IPS DF 6.9 (cell line): ENCODE data around the gene IL6ST.

ENCODE experiments used
- DNase-seq: peaks from one replicate; pipeline ENCODE4 v3.0.0-alpha.2; 2013; ENCODE audit warnings: low read depth, low spot score
- H3K27ac ChIP-seq: one replicate; pipeline ENCODE4 v1.5.1; 2013; ENCODE audit warnings: low read length, control low read depth
- H3K27me3 ChIP-seq: 2 replicates; pipeline ENCODE4 v1.6.1; 2013; ENCODE audit warnings: mild to moderate bottlenecking, low read length; ENCODE audit not compliant: control insufficient read depth, insufficient read depth
- H3K36me3 ChIP-seq: 2 replicates; pipeline ENCODE4 v1.6.1; 2013; ENCODE audit warnings: low read length; ENCODE audit not compliant: control insufficient read depth, insufficient read depth
- H3K4me1 ChIP-seq: 2 replicates; pipeline ENCODE4 v1.6.1; 2013; ENCODE audit warnings: low read length; ENCODE audit not compliant: control insufficient read depth, insufficient read depth
- H3K4me3 ChIP-seq: 2 replicates; pipeline ENCODE4 v1.5.1; 2013; ENCODE audit warnings: mild to moderate bottlenecking, low read length
- H3K9me3 ChIP-seq: 2 replicates; pipeline ENCODE4 v1.6.1; 2013; ENCODE audit warnings: low read length, inconsistent platforms; ENCODE audit not compliant: control insufficient read depth, insufficient read depth
- WGBS: extraction: QIAGEN DNeasy Blood & Tissue Kit; methylation state at CpG from one replicate; pipeline ENCODE4 v1.1.7; 2013; ENCODE audit warnings: mixed read lengths, missing lambda C conversion rate; ENCODE audit not compliant: insufficient read length, insufficient coverage; 5-methylcytosine and 5-hydroxymethylcytosine counted together

Gene IL6ST

DNA sequence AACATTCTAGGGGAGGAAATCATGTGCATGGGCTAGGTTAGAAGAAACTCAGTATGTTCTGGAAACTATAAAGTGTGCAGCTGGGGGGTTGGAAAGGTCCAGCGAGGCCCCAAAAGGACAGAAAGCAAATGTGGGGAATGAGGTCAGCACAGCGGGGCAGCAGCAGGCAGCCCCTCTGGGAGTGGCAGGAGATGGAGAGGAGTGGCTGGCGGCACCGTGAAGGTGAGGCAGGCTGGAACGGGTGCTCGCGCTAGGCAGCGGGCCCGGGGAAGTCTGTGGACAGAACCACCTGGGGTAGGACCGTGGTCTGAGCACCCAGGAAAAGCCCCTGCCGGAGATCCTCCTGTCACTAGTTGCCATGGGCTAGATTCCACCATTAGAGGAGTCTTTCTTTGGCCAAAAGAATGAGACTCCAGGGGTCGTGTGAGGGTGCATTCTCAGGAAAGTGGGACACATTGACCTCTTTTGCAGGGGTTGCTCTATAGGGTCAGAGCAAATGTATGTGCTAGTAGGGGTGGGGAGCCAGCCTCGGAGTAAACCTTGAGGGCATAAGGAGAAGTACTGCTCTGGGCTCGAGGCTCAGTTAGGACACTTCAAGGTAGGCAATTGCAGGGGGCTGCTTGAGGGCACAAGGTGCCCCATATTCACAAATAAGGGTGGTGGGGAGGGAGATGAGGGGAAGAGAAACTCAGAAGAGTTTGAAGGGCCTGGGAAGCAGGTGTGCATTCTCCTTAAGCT is 61.2 kb downstream of the IL6ST start:
- H3K27ac ChIP-seq, result no peak overlapping the region
- H3K4me1 ChIP-seq, result no peaks in the 10 kb centered on the region
- DNase-seq, result no peak
- WGBS, result no CpG with 5 or more reads among the region's 14 CpGs
- H3K4me3 ChIP-seq, result no peak overlapping the region
- H3K27me3 ChIP-seq, result no peaks in the 10 kb centered on the region
- no peaks in the 10 kb centered on the region for H3K9me3 ChIP-seq
- no peaks in the 10 kb centered on the region for H3K36me3 ChIP-seq

DNA sequence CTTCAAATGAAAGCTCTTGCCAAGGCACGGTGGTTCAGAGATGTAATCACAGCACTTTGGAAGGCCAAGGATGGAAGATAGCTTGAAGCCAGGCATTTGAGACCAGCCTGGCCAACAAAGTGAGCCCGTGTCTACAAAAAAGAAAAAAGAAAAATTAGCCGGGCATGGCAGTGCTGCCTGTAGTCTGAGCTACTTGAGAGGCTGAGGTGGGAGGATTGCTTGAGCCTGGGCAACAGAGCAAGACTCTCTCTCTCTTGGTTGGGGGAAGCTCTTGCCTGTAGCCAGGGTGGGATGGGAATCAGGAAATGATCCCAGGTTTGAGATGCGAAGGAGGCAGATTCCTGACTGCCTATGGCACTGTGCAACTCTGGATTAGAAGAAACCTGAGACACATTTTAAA is 62.1 kb downstream of the IL6ST start:
- Histone ChIP-seq H3K4me1 (no peaks in the 10 kb centered on the region), H3K27me3 (no peaks in the 10 kb centered on the region), H3K4me3 (no peak overlapping the region), H3K9me3 (no peaks in the 10 kb centered on the region), H3K36me3 (no peaks in the 10 kb centered on the region), H3K27ac (no peak overlapping the region)
- DNase-seq, result no peak
- no CpG with 5 or more reads among the region's 4 CpGs for WGBS

DNA sequence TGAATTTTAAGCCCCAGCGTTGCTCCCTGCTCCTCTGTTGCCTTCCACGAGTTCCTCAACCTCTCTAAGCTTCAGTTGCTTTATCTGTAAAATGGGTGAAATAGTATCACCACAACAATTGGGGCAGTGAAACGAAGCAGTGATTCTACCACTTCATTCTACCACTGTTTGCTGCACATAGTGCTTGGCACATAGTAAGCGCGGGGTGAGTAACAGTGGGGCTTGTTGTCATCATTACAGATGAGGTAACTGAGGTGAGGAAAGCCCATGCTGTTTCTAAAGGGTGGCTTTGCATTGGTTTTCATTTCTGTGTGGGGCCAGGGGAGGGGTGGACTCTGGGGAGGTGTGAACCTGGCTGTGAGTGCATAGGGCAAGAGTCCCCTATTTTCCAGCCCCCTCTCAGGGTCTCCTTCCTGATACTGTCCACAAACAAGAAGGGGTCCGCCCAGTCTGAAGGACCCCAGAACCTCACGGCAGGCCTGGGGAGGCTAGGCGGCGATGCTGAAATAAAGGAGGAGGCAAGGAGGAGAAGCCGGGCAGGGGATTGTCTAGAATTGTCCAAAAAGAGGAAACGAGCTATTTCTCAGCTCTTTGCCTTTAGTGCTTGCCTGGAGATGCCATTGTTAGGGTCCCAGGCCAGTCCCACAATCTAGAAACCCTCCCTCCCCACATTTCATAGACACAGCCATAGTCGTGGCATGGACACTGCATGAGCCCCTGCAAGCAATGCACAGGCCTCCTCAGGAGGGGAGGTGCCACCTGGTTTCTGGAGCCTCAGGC is 65.6 kb downstream of the IL6ST start:
- no CpG with 5 or more reads among the region's 12 CpGs for WGBS
- no peaks in the 10 kb centered on the region for H3K36me3 ChIP-seq
- no peaks in the 10 kb centered on the region for H3K9me3 ChIP-seq
- no peaks in the 10 kb centered on the region for H3K27me3 ChIP-seq
- H3K4me3 ChIP-seq, result no peak overlapping the region
- no peak for DNase-seq
- no peaks in the 10 kb centered on the region for H3K4me1 ChIP-seq
- no peak overlapping the region for H3K27ac ChIP-seq

DNA sequence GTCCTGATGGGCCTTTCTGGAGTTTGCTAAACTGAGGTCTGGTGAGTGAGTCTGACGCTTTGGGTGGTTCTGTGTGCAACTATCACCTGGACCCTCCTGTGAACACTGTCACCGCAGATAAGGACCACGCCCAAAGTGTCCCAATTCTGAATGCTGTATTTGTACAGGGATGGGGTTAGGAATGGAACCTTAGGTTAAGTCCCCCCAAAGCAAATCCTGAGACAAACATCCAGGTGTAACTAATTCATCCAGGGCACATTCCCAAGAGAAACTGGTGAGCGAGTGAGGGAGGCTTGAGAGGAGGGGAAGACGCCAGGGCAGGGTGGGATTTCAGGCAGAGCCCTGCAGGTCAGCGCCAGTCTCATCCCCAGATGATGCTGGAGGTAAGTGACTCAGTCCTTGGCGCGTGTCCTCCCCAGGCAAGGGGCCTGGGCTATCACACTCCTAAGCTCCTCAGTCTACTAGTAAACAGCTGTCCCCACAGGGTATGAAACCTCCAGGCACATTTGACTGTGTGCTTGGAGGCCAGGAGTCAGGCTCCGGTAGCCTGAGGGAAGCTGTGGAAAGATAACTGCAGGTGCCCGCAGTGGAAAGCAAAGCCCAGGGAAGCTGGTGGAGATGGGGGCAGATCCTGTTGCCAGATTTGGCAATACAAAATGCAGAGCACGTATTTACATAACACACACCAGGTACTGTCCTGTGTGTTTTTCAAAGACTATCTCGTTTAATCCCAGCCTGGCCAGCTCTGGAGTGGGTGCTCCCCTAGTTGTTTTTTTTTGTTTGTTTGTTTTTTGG is 66.7 kb downstream of the IL6ST start:
- Histone ChIP-seq H3K4me1 (no peaks in the 10 kb centered on the region), H3K9me3 (no peaks in the 10 kb centered on the region), H3K27me3 (no peaks in the 10 kb centered on the region), H3K4me3 (no peak overlapping the region), H3K36me3 (no peaks in the 10 kb centered on the region), H3K27ac (no peak overlapping the region)
- no peak for DNase-seq
- no CpG with 5 or more reads among the region's 12 CpGs for WGBS

DNA sequence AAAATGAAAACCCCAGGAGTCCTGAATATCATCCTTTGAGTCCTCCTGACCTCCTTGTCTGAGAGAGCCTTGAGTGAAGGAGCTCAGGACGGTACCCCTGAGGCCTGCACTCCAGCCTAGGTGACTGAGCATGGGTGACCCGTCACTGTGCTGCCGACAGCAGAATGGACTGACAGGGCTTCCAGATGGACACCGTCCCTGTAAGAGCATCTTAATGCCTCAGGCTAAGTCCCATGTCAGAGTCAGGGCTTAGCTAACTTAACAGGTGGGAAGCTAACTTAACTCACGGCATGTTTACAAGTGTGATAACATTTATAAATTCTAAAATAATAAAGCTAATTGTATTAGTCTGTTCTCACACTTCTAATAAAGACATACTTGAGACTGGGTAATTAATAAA is 68.3 kb downstream of the IL6ST start:
- H3K4me3 ChIP-seq, result no peak overlapping the region
- no peaks in the 10 kb centered on the region for H3K9me3 ChIP-seq
- WGBS, result no CpG with 5 or more reads among the region's 5 CpGs

DNA sequence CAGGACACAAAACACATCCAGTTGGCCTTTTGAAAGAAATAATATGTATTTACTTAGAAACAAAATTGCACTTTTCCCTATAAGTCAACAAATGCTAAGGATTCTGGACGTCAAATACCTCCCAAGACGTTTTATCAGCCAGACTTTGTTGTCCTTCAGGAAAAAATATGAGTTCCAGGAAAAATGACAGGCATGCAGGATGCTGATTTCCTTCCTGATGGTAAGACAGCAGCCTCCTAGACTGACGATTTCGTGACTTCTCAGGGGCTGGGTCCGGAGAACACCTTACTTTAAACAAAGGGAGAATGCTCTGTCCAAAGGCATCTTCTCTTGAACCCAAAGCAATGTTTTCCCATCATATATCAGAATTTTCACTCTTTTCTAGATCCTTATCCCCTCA is 69.1 kb downstream of the IL6ST start:
- Histone ChIP-seq H3K27me3 (no peaks in the 10 kb centered on the region), H3K36me3 (no peaks in the 10 kb centered on the region), H3K27ac (no peak overlapping the region), H3K4me1 (no peaks in the 10 kb centered on the region), H3K9me3 (no peaks in the 10 kb centered on the region), H3K4me3 (no peak overlapping the region)
- no peak for DNase-seq
- WGBS, result no CpG with 5 or more reads among the region's 5 CpGs

More for the DNA sequence above, 68.3 kb downstream of the IL6ST start:
- Histone ChIP-seq H3K27me3 (no peaks in the 10 kb centered on the region), H3K36me3 (no peaks in the 10 kb centered on the region), H3K27ac (no peak overlapping the region), H3K4me1 (no peaks in the 10 kb centered on the region)
- DNase-seq, result no peak

DNA sequence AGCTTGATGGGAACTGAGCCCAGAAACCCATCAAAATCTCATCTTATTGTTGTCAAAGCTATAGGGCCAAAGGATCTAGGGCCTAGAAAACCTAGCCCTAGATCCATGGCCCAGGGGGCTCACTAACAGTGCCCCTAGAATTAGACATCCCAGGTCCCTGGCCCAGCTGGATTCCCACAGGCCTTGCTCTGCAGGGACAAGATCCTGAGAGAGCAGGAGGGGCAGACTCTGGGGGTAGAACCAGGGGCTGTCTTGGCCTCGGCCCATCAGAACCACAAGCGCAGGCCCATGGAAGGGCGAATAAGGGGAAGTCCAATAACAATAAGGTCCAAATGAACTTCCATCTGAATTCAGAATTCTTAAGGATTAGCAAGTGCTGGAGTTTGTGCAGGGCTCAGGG is 69.6 kb downstream of the IL6ST start:
- H3K36me3 ChIP-seq, result no peaks in the 10 kb centered on the region
- H3K4me3 ChIP-seq, result no peak overlapping the region
- H3K27ac ChIP-seq, result no peak overlapping the region
- no peaks in the 10 kb centered on the region for H3K27me3 ChIP-seq
- DNase-seq, result no peak
- H3K4me1 ChIP-seq, result no peaks in the 10 kb centered on the region
- no CpG with 5 or more reads among the region's 3 CpGs for WGBS
- no peaks in the 10 kb centered on the region for H3K9me3 ChIP-seq

DNA sequence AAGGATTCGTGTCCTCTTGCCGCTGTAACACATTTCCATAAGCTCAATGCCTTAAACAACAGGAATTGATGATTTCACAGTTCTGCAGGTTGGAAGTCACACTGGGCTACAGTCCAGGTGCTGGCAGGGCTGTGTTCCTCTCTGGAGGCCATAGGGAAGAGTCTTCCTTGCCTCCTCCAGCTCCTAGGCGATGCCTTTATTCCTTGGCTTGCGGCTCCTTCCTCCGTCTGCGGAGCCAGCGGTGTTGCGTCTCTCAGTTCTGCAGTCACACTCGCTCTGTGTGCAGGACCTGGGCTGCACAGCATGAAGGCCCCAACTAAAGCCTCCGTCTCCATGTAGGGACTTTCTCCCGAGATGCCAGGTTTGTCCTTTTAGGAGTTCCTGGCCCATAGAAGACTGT is 70.0 kb downstream of the IL6ST start:
- Histone ChIP-seq H3K4me1 (no peaks in the 10 kb centered on the region), H3K9me3 (no peaks in the 10 kb centered on the region), H3K36me3 (no peaks in the 10 kb centered on the region), H3K27me3 (no peaks in the 10 kb centered on the region), H3K4me3 (no peak overlapping the region), H3K27ac (no peak overlapping the region)
- no peak for DNase-seq
- no CpG with 5 or more reads among the region's 11 CpGs for WGBS

DNA sequence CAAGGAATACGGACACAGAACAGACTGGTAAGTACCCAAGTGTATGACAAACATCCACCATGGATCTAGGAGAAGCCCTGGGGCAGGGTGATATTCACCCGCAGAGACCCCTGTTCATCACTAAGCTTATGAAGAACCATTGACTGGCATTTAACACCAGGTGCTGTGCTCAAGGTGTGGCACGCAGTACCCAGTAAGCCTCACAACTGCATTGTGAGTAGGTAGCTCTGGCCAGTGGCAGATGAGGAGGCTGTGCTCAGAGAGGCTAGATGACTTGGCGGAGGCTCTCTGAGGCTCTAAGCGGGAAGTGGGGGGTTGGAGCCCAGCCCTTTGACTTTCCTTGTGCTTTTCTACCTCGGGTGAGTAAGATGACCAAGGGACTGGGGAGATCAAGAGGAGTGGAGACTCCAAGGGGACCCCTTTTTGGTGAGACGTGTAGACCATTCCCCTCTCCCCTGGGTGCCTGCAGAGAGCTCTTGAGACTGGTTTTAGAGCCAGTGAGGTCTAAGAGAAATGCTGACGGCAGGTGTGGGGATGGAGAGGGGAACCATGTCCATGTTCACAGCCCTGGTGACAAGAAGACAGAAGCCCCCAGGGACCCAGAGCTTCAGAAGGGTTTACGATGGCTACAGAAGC is 70.8 kb downstream of the IL6ST start:
- H3K4me3 ChIP-seq, result no peak overlapping the region
- H3K4me1 ChIP-seq, result no peaks in the 10 kb centered on the region
- H3K27ac ChIP-seq, result no peak overlapping the region
- no peak for DNase-seq
- no peaks in the 10 kb centered on the region for H3K27me3 ChIP-seq
- WGBS, result no CpG with 5 or more reads among the region's 9 CpGs
- H3K9me3 ChIP-seq, result no peaks in the 10 kb centered on the region
- no peaks in the 10 kb centered on the region for H3K36me3 ChIP-seq

DNA sequence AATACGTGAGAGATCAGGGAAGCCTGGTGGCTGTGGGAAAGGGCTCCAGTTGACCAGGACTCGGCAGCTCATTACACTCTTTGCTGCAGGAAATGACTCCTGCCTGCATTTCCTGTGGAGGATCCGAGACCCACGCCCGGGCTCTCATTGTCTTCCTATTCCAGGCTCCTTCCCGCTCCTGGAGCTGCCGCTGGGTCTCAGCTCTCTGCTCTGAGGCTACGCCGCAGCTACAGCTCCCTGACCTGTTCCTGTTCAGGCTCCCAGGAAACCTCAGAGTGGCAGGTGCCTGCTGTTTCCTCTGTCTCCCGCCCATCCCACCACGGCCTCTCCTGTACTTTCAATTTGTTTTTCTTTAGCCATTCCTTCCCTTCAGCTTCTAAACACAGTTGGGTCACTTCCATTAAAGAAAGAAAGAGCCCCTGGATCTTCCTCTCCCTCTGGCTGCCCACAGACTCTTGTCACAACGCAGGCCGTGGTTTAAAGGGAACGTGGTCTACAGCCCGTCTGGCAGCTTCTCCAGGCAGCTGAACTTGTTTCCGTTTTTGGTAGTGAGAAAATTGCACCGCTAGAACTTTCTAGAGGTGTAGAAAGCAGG is 71.5 kb downstream of the IL6ST start:
- no peaks in the 10 kb centered on the region for H3K27me3 ChIP-seq
- no CpG with 5 or more reads among the region's 17 CpGs for WGBS
- H3K9me3 ChIP-seq, result no peaks in the 10 kb centered on the region
- H3K36me3 ChIP-seq, result no peaks in the 10 kb centered on the region
- no peak for DNase-seq
- no peaks in the 10 kb centered on the region for H3K4me1 ChIP-seq
- no peak overlapping the region for H3K27ac ChIP-seq
- H3K4me3 ChIP-seq, result no peak overlapping the region
